MM.1S (cell line): ENCODE results near the gene VASH2.

ENCODE experiments used
- CTCF ChIP-seq: fragments of 300-600 bp; sonication (generic); IDR thresholded peaks from 2 replicates; pipeline ENCODE4 v1.5.1; 2016; ENCODE audit warnings: antibody characterized with exemption, low read length, mixed read lengths
- EZH2 ChIP-seq: fragments of 300-600 bp; sonication (generic); optimal IDR thresholded peaks from 2 replicates; pipeline ENCODE3; 2017; ENCODE audit warnings: low read depth, mild to moderate bottlenecking, antibody characterized with exemption, low read length, mixed read lengths

- TF ChIP-seq CTCF (no peak), EZH2 (no peak)
Measured at GRCh38 chr1:212960932-212961331, 10.6 kb downstream of the VASH2 start.
